ENCODE results near the gene UGT1A9. TPM values are rescaled to one million over a fixed set of nuclear protein-coding genes. Genes with fewer than 3 reads are reported as not detected.

The UGT1A9 gene
- total and polyA plus RNA-seq, 2 experiments from 2014 or later, result not detected

- H3K9me2 ChIP-seq (ENCODE audit: insufficient read depth), result no peaks in the 10 kb centered on the region
- H3K27ac ChIP-seq (ENCODE audit: low read depth), result no peak overlapping the region
- no peak for DNase-seq (ENCODE audit: low spot score)
- no peak overlapping the region for H3K4me3 ChIP-seq
- H3K27ac Mint-ChIP-seq, result no peak overlapping the region
- peaks cover 6% of the 10 kb centered on the region; the same call in 2 of the 3 replicates for H3K4me1 Mint-ChIP-seq
- H3K4me3 Mint-ChIP-seq, result no peak overlapping the region
- no peaks in the 10 kb centered on the region for H3K27me3 Mint-ChIP-seq (ENCODE audit: insufficient read depth, low read depth, poor library complexity)
- no peaks in the 10 kb centered on the region for H3K36me3 Mint-ChIP-seq (ENCODE audit: low read depth)
- no peaks in the 10 kb centered on the region for H3K79me2 ChIP-seq (replicated peaks; ENCODE audit: insufficient read depth)
- no peak overlapping the region for H3K4me2 ChIP-seq
- TF ChIP-seq, protein P1, sequence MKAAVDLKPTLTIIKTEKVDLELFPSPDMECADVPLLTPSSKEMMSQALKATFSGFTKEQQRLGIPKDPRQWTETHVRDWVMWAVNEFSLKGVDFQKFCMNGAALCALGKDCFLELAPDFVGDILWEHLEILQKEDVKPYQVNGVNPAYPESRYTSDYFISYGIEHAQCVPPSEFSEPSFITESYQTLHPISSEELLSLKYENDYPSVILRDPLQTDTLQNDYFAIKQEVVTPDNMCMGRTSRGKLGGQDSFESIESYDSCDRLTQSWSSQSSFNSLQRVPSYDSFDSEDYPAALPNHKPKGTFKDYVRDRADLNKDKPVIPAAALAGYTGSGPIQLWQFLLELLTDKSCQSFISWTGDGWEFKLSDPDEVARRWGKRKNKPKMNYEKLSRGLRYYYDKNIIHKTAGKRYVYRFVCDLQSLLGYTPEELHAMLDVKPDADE (IDR thresholded peaks at IDR 0.05), result no peak
- TF ChIP-seq STAT1 (IDR thresholded peaks at IDR 0.05; ENCODE audit: unreplicated experiment), result no peak
- no peaks in the 10 kb centered on the region for H3K27me3 ChIP-seq (ENCODE audit: insufficient read depth)
- H3K9me3 Mint-ChIP-seq, result no peaks in the 10 kb centered on the region; the same call in 1 of the 3 replicates
- no peaks in the 10 kb centered on the region for H3K36me3 ChIP-seq (ENCODE audit: insufficient read depth)
- no peak for ATAC-seq
- no peaks in the 10 kb centered on the region for H3F3A ChIP-seq (replicated peaks; ENCODE audit: low read depth)
- no peaks in the 10 kb centered on the region for H4K20me1 ChIP-seq (replicated peaks; ENCODE audit: insufficient read depth)
- no peaks in the 10 kb centered on the region; the same call in 1 of the 2 replicates for H3K4me1 ChIP-seq (ENCODE audit: insufficient read depth)
- no peak overlapping the region for H2AFZ ChIP-seq
Observed at GRCh38 chr2:233673896-233674295, 2.2 kb downstream of the UGT1A9 start.

- H3K4me1 Mint-ChIP-seq, result peaks cover 6% of the 10 kb centered on the region; the same call in 2 of the 3 replicates
Observed at GRCh38 chr2:233674314-233674713, 2.6 kb downstream of the UGT1A9 start.

GRCh38 chr2:233674995-233675394 lies 3.3 kb downstream of the UGT1A9 start:
- Histone ChIP-seq H4K20me1 (replicated peaks; ENCODE audit: insufficient read depth) (no peaks in the 10 kb centered on the region), H3F3A (replicated peaks; ENCODE audit: low read depth) (no peaks in the 10 kb centered on the region), H3K9me2 (ENCODE audit: insufficient read depth) (no peaks in the 10 kb centered on the region), H3K4me3 (no peak overlapping the region), H3K4me2 (no peak overlapping the region), H3K79me2 (replicated peaks; ENCODE audit: insufficient read depth) (no peaks in the 10 kb centered on the region), H2AFZ (no peak overlapping the region), H3K27ac (ENCODE audit: low read depth) (no peak overlapping the region), H3K27me3 (ENCODE audit: insufficient read depth) (no peaks in the 10 kb centered on the region), H3K4me1 (ENCODE audit: insufficient read depth) (no peaks in the 10 kb centered on the region; the same call in 1 of the 2 replicates), H3K36me3 (ENCODE audit: insufficient read depth) (no peaks in the 10 kb centered on the region)
- H3K27me3 Mint-ChIP-seq (ENCODE audit: insufficient read depth, low read depth, poor library complexity), result no peaks in the 10 kb centered on the region
- no peaks in the 10 kb centered on the region; the same call in 2 of the 3 replicates for H3K9me3 Mint-ChIP-seq
- no peak for TF ChIP-seq REST (IDR thresholded peaks at IDR 0.05; ENCODE audit: unreplicated experiment)
- TF ChIP-seq, protein P2, sequence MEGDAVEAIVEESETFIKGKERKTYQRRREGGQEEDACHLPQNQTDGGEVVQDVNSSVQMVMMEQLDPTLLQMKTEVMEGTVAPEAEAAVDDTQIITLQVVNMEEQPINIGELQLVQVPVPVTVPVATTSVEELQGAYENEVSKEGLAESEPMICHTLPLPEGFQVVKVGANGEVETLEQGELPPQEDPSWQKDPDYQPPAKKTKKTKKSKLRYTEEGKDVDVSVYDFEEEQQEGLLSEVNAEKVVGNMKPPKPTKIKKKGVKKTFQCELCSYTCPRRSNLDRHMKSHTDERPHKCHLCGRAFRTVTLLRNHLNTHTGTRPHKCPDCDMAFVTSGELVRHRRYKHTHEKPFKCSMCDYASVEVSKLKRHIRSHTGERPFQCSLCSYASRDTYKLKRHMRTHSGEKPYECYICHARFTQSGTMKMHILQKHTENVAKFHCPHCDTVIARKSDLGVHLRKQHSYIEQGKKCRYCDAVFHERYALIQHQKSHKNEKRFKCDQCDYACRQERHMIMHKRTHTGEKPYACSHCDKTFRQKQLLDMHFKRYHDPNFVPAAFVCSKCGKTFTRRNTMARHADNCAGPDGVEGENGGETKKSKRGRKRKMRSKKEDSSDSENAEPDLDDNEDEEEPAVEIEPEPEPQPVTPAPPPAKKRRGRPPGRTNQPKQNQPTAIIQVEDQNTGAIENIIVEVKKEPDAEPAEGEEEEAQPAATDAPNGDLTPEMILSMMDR (conservative IDR thresholded peaks at IDR 0.05; ENCODE audit: low read depth in 2 of 2), result peak in 1 of 2 experiments; percentile 36; a peak in 1 of 4 replicates
- no peaks in the 10 kb centered on the region for H3K36me3 Mint-ChIP-seq (ENCODE audit: low read depth)
- ATAC-seq (peak; percentile 65; the same call in 2 of the 3 replicates), DNase-seq (ENCODE audit: low spot score) (peak; percentile 52)
- H3K27ac Mint-ChIP-seq, result no peak overlapping the region
- H3K4me3 Mint-ChIP-seq, result no peak overlapping the region
- peaks cover 6% of the 10 kb centered on the region; the same call in 2 of the 3 replicates for H3K4me1 Mint-ChIP-seq

More at GRCh38 chr2:233674314-233674713, 2.6 kb downstream of the UGT1A9 start:
- no peaks in the 10 kb centered on the region for H3K79me2 ChIP-seq (replicated peaks; ENCODE audit: insufficient read depth)
- H3K4me3 ChIP-seq, result no peak overlapping the region
- H3K4me1 ChIP-seq (ENCODE audit: insufficient read depth), result no peaks in the 10 kb centered on the region; the same call in 1 of the 2 replicates
- no peaks in the 10 kb centered on the region for H3K27me3 ChIP-seq (ENCODE audit: insufficient read depth)
- no peaks in the 10 kb centered on the region for H3K36me3 ChIP-seq (ENCODE audit: insufficient read depth)
- no peaks in the 10 kb centered on the region for H3K9me2 ChIP-seq (ENCODE audit: insufficient read depth)
- no peak overlapping the region for H2AFZ ChIP-seq
- TF ChIP-seq, protein P2 (conservative IDR thresholded peaks at IDR 0.05; ENCODE audit: low read depth in 2 of 2), result peak in 1 of 2 experiments; percentile 26; a peak in 2 of 4 replicates
- no peak for TF ChIP-seq EZH2 (IDR thresholded peaks at IDR 0.05; ENCODE audit: low read depth, unreplicated experiment)
- DNase-seq (ENCODE audit: low spot score) (no peak), ATAC-seq (no peak)
- no peak overlapping the region for H3K4me2 ChIP-seq
- H4K20me1 ChIP-seq (replicated peaks; ENCODE audit: insufficient read depth), result no peaks in the 10 kb centered on the region
- no peak overlapping the region for H3K27ac ChIP-seq (ENCODE audit: low read depth)
- Mint-ChIP-seq H3K4me3 (no peak overlapping the region), H3K9me3 (no peaks in the 10 kb centered on the region; the same call in 1 of the 3 replicates), H3K36me3 (ENCODE audit: low read depth) (no peaks in the 10 kb centered on the region), H3K27me3 (ENCODE audit: insufficient read depth, low read depth, poor library complexity) (no peaks in the 10 kb centered on the region), H3K27ac (no peak overlapping the region)
- H3F3A ChIP-seq (replicated peaks; ENCODE audit: low read depth), result no peaks in the 10 kb centered on the region

Measured in GM23338 (cell line).